A204.1 (cell line): ENCODE measurements around the gene GCH1.
"Not testable (repeated sequence)": the region's sequence is repeated elsewhere in the genome, so short reads cannot be mapped to it uniquely, and the experiment has no call there.

Source experiments
- FAIRE-seq: peaks from 2 replicates; lab custom pipeline; 2012; peaks lifted over from hg19 to GRCh38; lab: Jason Lieb, UNC

The GCH1 gene

DNA sequence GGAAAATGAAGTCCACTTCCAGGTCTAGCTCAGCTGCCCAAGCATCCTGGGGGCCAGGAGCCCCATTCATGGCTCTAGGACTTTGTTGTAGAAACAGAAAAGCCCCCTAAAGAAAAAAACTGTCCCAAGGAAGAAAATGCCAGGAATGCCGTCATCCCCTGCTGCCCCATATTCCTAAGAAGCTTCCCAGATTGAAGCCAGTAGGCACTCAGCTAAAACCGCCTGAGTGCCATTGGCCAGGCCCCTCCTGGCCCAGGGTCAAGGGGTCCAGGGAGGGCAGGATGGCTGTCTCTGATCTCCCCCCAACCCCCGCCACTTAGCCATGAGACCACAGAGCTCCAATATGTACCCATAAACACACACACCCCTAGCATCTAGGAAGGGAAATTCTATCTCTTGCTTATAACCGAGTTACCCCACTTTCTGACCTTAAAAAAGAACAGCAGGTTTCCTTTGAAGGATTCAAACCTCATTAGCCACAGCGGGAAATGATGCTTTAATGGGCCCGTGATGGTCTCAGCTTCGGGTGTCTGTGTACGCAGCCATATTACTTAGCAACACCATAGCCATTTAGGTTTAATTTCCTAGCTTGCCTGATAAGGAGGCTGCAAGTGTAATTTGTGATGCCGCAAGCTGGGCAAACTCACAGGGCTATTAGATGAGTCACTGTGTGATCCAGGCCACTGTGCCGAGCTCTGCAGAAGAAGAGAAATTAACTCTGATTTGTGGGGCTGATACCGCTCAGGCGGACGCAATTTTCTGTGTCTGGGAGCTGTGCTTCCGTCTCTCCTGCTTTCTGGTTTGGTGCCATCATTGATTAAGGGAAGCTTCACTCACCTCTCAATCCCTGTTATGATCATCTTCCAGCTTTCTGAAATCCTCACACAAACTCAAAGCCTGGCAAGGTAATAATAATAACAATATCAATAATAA is 84.2 kb downstream of the GCH1 start:
- FAIRE-seq: no peak

DNA sequence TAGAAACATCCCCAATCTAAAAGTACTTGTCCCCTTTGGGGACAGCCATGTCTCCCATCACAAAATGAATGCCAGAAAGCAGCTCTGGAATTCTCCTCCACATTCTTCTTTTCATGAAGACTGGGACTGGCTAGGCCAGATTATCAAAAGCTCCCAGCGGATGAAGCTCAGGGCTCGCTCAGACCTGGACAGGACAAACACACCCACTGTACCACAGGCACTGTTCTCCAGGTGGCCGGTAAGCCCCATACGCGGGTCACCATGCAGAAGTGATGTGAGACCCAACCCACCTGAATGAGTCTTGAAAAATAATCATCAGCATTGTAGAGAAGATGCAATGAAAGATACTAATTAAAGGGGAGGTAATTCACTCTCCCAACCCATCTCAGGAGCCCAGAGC is 85.1 kb downstream of the GCH1 start:
- FAIRE-seq: no peak

DNA sequence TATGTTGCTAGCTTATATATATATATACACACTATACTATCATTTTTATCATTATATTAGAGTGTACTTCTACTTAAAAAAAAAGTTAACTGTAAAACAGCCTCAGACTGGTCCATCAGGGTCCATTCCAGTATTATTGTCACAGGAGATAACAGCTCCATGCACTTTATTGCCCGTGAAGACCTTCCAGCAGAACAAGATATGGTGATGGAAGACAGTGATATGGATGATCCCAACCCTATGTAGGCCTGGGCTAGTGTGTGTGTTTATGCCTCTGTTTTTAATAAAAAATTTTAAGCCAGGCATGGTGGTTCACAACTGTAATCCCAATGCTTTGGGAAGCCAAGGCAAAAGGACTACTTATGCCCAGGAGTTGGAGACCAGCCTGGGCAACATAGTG is 86.2 kb downstream of the GCH1 start:
- FAIRE-seq: no peak

DNA sequence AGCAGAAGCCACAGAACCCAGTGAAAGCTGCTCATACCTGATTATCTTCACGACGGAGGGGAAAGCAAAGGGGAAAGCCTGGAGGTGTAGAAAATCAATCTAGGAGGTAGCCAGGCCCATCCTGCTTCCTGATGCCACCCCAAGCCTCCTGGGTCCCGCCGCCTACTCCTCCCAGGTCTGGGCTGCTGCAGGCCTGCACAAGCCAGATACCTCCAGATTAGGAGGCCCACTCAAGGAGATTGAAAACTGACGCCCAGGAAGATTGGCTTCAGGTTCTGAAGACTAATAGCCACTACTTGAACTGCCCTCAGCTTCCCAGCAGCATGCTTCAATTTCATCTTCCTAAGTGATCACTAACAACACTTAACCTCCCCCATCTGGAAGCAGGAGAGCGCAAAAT is 87.1 kb downstream of the GCH1 start:
- FAIRE-seq: no peak

DNA sequence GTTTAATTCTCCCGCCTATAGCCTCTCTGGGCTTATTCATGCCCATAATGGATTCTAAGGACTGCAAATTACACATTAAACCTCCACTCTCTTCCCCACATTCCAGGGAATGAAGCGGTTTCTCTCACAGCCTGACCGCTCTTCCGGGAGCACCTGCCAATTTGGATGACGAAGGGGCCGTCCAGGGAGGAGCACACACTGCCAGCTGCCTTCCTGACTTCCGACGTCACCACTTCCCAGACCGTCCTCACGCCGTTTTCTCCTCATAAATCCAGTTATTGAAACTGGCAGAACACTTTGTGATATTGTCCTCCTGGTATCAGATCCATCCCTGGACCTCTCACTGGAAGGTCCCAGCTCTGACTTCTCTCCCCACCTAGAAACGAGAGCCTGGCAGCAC is 87.6 kb downstream of the GCH1 start:
- no peak for FAIRE-seq

DNA sequence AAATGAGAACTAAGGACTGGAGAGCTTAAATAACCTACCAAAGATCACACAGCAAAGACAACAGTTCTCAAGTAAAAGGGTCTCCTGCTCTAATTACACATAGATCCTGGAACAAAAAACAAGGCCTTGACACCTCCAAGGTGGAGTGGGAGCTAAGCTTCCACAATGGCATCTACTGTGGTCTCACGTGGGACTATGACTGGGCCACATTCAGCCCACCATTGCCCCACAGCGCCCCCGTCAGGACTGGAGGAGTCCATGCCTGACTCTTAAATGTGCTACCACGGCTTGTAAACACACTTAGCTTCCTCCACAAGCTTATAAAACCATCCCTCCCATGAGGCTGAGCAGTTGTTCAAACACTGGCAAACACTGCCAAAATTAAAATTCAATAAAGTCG is 88.5 kb downstream of the GCH1 start:
- FAIRE-seq: no peak

DNA sequence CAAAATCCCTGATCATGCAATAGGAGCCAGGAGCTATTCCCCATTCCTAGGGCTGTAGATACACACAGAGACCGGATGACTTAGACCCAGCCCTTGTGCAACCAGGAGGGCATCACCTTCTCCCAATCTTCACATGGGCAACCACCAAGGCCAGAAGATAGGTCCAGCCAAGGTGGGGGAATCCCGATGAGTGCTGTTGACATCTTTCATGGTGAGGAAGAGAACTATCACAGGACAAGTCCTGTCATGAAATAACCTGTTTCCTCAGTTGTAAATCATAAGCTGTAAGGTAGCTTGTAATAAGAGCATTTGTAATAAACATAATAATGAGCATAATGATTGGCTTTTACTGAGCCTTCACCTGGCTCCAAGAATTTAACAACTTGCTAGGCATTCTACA is 89.5 kb downstream of the GCH1 start:
- FAIRE-seq: no peak

DNA sequence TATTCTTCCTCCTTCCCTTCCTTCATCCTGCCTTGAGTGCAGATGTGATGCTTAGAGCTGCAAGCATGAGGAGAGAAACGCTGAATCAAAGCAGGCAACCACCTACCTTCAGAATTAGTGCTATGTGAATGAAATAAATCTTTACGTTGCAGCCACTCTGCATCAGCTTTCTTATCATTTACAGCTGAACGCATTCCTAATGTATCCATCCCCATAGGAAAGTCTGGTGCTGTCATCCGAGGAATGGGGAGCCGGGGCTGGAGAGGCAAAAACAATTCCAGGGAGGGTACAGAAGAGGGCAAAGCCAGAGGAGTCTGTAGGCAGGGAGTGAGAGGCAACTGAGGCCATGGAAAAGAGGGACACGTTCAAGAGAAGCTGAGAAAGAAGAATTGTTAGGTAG is 90.0 kb downstream of the GCH1 start:
- no peak for FAIRE-seq

DNA sequence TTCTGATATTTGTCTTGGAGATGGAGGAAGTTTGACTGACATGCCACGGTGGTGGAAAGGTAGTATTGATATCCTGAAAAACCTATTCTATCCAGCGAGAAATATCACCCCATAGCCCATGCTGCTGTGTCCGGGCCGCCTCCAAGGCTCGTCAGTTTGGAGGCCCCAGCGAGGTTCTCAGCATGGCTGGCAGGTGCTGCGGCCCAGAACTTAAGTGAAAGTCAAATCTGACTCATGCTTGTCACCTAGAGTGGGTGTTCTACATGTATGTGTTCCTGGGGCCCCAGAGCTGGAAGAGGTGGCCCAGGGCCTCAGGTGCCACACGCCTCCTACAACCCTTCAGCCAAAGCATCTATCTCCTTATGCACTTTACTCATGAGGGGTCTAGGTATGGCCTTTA is 92.9 kb downstream of the GCH1 start:
- no peak for FAIRE-seq

DNA sequence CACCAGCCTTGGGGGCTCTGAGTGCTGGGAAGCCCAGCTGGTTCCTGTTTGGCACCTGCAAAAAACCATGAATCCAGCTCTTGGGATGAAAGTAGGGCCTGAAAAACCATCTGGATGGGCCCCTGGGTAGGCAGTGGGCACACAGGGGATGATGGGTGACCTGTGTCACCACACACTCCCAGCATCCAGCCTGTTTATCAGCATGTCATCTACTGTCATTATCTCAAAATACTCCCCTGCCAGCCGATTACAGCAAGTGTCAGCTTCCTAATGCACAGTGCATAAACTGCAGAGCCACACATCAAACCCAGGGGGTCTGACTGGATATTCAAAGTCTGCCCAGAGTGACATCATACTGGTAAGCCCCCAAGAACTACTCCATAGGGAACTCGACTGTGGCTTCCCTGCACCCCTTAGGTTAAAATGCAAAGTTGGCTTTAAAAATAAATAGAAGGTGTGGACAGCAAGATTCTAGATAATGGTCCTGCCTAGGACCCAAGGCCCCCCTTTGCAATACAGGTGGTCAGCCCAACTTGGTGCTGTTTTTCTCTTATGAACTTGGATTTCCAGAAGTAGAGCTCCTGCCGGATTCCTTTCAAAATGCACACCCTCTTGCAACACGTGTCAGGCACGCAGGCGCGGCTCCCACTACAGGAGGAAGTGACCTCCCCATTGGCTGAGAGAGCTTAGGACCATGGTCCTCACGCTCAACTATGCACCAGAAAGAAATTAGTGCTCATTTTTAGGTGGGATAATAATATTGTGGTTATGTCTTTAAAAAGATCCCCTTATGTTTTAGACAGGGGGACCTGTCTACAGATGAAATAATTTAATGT is 94.1 kb downstream of the GCH1 start:
- no peak for FAIRE-seq

DNA sequence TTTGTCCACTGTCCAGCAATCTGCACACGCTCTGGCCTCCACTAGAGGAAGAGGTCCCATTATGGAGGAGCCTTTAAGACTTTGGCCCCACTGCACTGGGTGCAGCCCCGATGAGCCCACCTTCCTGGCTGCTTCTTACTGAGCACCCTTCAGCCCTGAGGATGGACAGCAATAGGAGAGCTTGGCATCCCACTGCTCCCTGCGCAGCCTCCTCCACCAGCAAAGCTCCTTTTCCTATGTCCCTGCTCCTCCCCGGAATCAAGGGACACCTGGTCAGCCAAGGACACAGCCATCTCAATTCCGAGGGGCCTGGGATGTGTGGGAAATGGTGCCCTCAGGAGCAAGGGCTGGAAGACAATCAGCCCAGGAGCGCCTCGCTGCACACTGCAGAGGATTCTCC is 94.7 kb downstream of the GCH1 start:
- no peak for FAIRE-seq

DNA sequence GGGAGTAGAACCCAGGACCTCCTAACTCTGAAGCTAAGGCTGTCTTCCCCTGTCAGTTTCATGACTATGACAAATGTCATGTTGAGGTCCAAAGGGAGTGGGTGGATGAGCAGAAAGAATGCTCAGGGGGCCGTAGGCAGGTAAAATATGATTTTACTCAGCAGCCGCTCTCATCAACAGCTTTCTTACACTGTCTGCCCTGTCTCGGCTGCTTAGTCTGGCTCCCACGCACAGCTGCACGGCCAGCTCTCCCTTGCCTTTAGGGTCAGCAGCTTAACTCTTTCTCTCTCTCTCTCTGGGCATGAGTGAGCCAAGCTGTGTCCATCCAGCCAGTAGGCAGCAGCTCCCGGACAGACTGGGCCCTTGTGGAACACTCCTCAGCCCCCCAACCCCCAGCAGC is 95.2 kb downstream of the GCH1 start:
- FAIRE-seq: no peak

DNA sequence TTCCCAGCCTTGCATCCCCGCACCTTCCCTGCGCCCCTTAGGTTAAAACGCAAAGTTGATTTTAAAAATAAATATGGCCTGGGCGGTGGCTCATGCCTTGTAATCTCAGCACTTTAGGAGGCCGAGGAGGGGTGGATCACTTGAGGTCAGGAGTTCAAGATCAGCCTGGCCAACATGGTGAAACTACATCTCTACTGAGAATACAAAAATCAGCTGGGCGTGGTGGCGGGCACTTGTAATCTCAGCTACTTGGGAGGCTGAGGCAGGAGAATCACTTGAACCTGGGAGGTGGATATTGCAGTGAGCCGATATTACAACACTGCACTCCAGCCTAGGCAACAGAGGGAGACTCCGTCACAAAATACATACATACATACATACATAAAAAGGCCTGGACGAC is 96.0 kb downstream of the GCH1 start:
- FAIRE-seq: no peak

DNA sequence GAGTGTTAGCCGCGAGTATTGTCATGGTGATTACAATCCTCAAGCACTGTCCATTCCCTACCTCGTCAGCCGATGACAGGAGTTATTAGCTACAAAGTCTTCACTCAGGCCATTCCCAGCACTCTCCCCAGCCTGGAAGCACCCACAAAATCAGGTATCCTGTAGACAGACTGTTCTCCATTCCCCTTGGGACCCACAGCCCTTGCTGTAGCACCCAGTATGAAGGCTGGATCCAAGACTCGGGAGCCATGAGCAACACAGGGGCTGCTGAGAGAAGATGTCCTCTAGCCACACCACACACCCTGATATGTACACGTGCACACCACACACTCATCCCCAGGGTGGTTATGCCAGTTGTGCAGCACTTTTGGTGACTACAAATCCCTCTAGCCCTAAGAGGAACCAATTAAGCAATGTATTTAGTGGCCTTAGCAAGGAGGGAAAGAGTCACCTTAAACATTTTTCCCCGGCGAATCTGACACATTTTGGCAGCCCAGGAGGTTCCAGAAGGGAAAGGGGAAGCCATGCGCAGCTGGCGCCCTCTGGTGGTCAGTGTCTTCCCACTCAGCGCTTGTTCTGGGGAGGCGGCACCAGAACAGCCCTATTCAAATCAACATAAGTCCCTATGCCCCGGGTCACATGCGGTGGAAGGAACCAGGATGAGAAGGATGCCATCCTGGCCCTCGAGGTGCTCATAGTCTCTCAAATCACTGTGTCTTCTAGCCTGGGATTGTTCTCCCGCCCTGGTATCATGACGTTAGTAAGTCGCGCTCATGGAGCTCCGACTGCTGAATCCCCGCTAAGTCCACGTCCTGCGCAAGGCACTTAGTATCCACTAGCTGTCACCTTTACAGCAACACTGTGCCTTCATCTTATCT is 96.9 kb downstream of the GCH1 start:
- no peak for FAIRE-seq

DNA sequence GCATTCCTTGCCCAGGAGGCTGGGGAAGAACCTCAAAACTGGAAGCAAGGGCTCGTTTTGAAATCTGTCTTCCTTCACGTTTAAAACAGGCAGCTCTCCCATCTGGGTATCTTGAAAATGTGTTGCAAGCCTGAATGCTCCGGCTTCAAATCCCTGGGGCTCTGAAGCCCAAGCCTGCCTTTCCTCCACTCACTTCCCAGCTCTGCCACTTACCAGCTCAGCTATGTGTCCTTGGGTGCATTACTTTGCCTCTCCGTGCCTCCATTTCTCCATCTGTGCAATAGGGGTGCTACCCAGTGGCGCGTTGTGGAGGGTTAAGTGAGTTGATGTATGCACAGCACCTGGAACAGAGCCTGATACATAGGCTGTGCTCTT is 97.6 kb downstream of the GCH1 start:
- no peak for FAIRE-seq

DNA sequence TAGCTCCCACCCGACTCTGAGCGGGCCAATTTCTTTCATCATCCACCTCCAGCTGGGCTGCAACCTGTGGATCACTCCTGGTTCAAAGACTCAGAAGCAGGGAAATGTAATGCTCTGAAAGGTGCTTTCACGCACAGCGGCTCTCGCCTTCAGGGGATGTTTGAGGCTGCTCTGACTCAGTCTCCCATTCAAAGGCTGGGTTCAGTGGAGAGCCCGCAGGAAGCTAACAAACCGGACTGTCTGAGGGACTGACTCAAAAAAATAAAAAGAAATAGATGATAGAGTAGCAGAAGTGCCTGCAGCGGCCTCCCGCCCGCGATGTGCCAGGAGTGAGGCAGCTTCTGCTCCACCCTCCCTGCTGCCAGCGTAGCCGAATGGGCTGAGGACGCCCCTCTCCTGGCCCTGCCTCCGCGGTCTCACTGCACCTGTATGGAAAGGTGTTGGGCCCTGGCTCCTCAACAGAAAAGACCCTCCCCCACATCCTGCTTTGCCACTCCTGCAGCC is 98.0 kb downstream of the GCH1 start:
- no peak for FAIRE-seq

DNA sequence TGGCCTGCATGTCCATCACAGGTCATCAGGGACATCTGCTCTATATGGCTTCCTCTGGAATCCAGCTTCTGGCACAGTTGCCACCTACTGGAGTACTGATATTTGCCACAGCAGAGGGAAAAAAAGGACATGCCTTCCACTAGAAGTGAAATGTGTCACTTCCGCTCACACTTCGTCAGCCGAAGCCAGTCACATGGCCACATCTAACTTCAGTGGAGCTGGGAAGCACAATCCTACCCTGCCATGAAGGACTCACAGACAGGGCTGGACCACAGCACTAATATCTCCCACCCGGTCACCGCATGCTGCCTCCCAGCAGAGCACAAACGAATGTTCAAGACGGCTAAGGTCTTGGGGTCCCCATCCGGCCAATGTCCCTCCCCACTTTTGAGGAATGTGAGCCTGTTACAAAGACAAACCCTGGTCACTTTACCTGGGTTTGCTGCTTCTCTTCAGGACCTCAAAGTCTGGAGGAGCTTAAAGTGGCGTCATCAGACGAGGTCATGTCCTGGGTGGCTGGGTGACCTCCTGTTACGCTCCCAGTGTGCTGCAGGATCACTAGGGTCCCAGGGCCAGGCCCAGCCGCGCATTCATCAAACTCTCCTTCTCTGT is 98.6 kb downstream of the GCH1 start:
- no peak for FAIRE-seq

DNA sequence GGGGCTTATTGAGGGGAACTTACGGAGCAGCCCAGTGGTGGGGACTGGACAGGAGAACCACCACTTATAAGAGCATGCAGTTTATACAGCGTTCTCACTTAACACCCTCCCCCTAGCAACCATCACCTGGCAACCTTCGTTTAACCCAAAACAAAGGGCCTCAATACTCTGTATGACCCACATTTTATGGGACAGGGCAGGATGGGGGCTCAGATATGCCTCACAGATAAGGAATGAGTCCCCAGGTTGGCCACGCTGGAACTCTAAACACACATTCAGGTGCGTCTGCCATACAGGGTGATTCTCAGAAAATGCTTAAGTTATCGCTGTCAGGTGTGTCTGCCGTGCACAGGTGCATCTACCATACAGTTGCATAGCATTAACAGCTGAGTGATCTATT is 99.2 kb downstream of the GCH1 start:
- no peak for FAIRE-seq

DNA sequence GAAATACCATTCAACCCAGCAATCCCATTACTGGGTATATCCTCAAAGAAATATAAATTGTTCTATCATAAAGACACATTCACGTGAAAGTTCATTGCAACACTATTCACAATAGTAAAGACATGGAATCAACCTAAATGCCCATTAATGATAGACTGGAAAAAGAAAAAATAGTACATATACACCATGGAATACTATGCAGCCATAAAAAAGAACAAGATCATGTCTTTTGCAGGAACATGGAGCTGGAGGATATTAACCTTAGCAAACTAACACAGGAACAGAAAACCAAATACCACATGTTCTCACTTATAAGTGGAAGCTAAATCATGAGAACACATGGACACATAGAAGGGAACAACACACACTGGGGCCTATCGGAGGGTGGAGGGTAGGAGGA is 101.1 kb downstream of the GCH1 start:
- not testable (repeated sequence) for FAIRE-seq

DNA sequence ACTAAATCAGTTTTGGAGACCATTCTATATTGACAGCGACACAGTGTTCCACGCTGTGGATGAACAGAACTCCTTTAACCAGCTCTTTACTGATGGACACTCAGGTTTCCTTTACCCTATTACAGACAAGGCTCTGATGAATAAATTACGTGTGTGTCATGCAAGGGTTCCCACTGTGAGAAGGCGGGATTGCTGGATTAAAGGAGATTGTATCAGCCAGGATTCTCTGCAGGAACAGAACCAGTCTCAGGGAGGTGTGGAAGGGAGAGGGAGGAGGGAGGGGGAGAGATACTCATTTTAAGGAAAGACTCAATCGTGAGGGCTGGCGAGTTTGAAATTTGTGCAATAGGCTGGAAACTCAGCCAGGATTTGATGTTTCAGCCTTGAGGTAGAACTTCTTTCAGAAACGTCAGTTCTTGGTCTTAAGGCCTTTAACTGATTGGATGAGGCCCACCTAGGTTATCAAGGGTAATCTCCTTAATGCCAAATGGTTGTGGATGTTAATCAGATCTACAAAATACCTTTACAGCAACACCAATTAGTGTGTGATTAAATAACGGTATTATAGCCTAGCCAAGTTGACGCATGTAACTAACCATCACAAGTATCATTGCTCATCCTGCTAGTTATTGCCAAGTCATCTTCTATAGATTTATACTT is 104.0 kb downstream of the GCH1 start:
- no peak for FAIRE-seq

DNA sequence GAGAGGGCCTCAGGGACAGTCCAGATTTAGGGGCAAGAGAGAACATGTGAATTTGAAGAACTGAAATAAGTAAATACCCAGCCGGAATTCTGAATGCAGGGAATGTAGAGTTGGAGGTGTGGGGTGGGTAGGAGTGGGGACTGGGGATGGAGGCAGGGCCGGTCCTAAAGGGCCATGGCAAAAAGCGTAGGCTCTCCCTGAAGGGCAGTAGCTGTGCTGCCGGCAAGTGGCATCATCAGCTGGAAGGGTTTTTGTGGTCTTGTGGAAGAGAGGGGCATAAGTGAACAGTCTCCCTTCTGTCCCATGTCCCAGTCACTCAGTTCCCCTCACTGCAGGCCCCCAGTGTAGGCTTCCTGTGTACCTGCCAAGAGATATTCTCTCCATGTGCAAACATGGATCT is 104.6 kb downstream of the GCH1 start:
- no peak for FAIRE-seq
